Right lobe of liver (tissue), 4 donors: ENCODE data around the gene EVC.

Experiments used
- POLR2A ChIP-seq: fragments of 450-650 bp; IDR thresholded peaks from one replicate; pipeline ENCODE4 v1.6.1; 2017; ENCODE audit warnings: antibody characterized with exemption, mild to moderate bottlenecking
- TF ChIP-seq, protein P1 (sequence below), 4 donors: fragments of 200-600 bp in 3 of 4; fragments of 450-650 bp in 1 of 4; IDR thresholded peaks; one replicate each; pipeline versions ENCODE4 v1.5.1 to v1.8.0; 2016 to 2022; ENCODE audit warnings: antibody characterized with exemption in 4 of 4, mild to moderate bottlenecking in 2 of 4
- donor health status: DM: no; HTN: no; CAD: no.
- donor health status: DM: no; HTN: no; CAD: no.
- donor health status: DM: no; HTN: yes; CAD: no.

DNA sequence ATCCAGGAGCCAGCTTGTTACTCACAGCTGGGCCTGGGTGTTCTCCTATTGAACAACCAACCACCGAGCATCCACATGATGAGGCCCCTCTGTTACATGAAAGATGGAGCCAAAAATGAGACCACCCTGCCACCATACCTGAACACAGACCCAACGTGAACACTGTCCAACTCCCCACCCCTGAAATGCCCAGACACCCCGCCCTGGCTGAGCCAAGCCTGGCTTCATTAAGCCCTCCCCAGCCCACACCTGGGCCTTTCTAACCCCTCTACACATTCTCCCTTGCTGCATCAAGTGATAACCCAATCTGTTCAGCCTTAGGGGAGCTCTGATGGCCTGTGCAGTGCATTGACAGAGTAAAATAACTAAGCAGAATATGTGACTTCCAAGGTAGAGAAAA lies 80.7 kb downstream of the EVC start:
- TF ChIP-seq, protein P1, sequence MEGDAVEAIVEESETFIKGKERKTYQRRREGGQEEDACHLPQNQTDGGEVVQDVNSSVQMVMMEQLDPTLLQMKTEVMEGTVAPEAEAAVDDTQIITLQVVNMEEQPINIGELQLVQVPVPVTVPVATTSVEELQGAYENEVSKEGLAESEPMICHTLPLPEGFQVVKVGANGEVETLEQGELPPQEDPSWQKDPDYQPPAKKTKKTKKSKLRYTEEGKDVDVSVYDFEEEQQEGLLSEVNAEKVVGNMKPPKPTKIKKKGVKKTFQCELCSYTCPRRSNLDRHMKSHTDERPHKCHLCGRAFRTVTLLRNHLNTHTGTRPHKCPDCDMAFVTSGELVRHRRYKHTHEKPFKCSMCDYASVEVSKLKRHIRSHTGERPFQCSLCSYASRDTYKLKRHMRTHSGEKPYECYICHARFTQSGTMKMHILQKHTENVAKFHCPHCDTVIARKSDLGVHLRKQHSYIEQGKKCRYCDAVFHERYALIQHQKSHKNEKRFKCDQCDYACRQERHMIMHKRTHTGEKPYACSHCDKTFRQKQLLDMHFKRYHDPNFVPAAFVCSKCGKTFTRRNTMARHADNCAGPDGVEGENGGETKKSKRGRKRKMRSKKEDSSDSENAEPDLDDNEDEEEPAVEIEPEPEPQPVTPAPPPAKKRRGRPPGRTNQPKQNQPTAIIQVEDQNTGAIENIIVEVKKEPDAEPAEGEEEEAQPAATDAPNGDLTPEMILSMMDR (IDR thresholded peaks at IDR 0.05) = no peak
- TF ChIP-seq POLR2A = no peak
